Body of pancreas (tissue), 4 donors: ENCODE measurements around the gene SPG11.

Source experiments
- POLR2A ChIP-seq, 3 donors: fragments of 450-650 bp; IDR thresholded peaks; one replicate each; pipeline ENCODE4 v1.6.1; 2016; ENCODE audit warnings: antibody characterized with exemption in 3 of 3, mild to moderate bottlenecking in 2 of 3
- TF ChIP-seq, protein P1 (sequence below), 7 experiments: fragments of 450-650 bp in 4 of 7; fragments of 200-600 bp in 3 of 7; sonication (generic) in 3 of 7; IDR thresholded peaks; one replicate each; pipeline ENCODE4 v1.5.1; 2016 to 2019; ENCODE audit warnings: antibody characterized with exemption in 7 of 7

DNA sequence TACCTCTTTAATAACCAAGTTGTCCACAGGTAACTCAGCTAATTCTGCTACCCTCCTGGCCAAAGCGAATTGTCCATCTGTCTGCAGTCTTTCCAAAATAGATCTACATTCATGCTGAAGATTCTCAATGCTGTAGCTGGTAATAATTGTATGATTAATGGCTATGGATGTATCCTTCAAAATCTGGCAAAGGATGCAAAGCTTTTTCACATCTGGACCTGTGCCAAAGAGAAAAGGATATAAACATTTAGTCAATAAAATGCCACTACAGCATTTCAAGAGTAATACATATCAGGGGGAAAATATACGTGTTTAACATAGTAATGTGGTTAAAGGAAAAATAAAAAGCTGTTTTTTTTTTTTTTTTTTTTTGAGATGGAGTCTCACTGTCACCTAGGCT lies 77.8 kb downstream of the SPG11 start:
- TF ChIP-seq, protein P1, sequence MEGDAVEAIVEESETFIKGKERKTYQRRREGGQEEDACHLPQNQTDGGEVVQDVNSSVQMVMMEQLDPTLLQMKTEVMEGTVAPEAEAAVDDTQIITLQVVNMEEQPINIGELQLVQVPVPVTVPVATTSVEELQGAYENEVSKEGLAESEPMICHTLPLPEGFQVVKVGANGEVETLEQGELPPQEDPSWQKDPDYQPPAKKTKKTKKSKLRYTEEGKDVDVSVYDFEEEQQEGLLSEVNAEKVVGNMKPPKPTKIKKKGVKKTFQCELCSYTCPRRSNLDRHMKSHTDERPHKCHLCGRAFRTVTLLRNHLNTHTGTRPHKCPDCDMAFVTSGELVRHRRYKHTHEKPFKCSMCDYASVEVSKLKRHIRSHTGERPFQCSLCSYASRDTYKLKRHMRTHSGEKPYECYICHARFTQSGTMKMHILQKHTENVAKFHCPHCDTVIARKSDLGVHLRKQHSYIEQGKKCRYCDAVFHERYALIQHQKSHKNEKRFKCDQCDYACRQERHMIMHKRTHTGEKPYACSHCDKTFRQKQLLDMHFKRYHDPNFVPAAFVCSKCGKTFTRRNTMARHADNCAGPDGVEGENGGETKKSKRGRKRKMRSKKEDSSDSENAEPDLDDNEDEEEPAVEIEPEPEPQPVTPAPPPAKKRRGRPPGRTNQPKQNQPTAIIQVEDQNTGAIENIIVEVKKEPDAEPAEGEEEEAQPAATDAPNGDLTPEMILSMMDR (IDR thresholded peaks at IDR 0.05), result no peak
- no peak for TF ChIP-seq POLR2A (IDR thresholded peaks at IDR 0.05)
